HEK293T (cell line): ENCODE results near the gene STK24.

Source experiments
- ARNT ChIP-seq: fragments of 450-650 bp; IDR thresholded peaks from 2 replicates; pipeline ENCODE4 v1.6.1; 2017; ENCODE audit warnings: mild to moderate bottlenecking
- BHLHE40 ChIP-seq: fragments of 450-650 bp; IDR thresholded peaks from 2 replicates; pipeline ENCODE4 v1.6.1; 2016; ENCODE audit warnings: mild to moderate bottlenecking, moderate library complexity, borderline replicate concordance
- FOXA1 ChIP-seq: fragments of 450-650 bp; IDR thresholded peaks from 2 replicates; pipeline ENCODE4 v1.6.1; 2016; ENCODE audit warnings: mild to moderate bottlenecking
- FOXK2 ChIP-seq: fragments of 450-650 bp; IDR thresholded peaks from 2 replicates; pipeline ENCODE4 v1.6.1; 2016; ENCODE audit warnings: mild to moderate bottlenecking
- FOXM1 ChIP-seq: fragments of 450-650 bp; IDR thresholded peaks from 2 replicates; pipeline ENCODE4 v1.6.1; 2017; ENCODE audit warnings: mild to moderate bottlenecking, borderline replicate concordance
- L3MBTL2 ChIP-seq: fragments of 450-650 bp; conservative IDR thresholded peaks from 2 replicates; pipeline ENCODE4 v1.6.1; 2016; ENCODE audit warnings: mild to moderate bottlenecking
- LEF1 ChIP-seq: fragments of 450-650 bp; IDR thresholded peaks from 2 replicates; pipeline ENCODE4 v1.6.1; 2017; ENCODE audit warnings: mild to moderate bottlenecking, borderline replicate concordance
- SP1 ChIP-seq: fragments of 450-650 bp; IDR thresholded peaks from 2 replicates; pipeline ENCODE4 v1.6.1; 2017
- SUZ12 ChIP-seq: fragments of 450-650 bp; IDR thresholded peaks from 2 replicates; pipeline ENCODE4 v1.6.1; 2016; ENCODE audit warnings: mild to moderate bottlenecking

DNA sequence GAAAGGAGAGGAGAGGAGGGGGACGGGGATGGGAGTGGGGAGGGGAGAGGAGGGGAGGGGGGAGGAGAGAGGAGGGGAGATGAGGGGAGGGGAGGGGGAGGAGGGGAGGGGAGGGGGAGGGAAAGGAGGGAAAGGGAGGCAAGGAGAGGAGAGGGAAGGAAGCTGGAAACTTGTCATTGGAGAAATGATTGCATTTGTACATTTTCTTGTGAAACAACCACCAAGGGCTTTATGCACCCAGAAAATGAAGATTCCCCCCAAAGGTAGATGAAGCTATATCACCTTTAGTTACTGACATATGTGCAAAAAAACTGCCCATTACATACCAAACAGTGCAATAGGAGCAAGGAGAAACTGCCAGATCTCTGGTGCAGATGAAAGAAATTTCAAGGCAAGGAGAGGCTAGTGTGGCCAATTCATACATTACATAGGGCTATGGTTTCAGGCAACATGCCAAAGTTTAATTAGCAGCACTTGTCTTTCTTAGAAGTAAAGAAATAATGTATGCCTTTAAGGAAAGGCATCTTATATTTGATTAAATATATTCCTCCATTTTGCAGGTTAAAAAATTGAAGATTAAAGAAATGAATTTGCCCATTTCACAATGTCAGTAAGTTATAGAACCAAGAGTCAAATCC, 49.5 kb upstream of the STK24 start:
- no peak for TF ChIP-seq BHLHE40
- no peak for TF ChIP-seq ARNT
- TF ChIP-seq L3MBTL2, result no peak
- no peak for TF ChIP-seq SP1
- TF ChIP-seq FOXK2, result no peak
- no peak for TF ChIP-seq SUZ12
- TF ChIP-seq LEF1, result no peak
- no peak for TF ChIP-seq FOXA1
- TF ChIP-seq FOXM1, result no peak
